Activated CD8-positive, alpha-beta T cell treated with anti-CD3 and anti-CD28 coated beads for 36 hours (primary cell): Measurements from ENCODE around the gene RIN1. TPM values are rescaled to one million over a fixed set of nuclear protein-coding genes. Genes with fewer than 3 reads are reported as not detected.

ENCODE experiments used
- ATAC-seq: fragments of 200-7000 bp; cut with Tn5 transposase; one replicate; pipeline ENCODE4 v1.10.0; 2021; ENCODE audit warnings: mild to moderate bottlenecking, moderate library complexity
- CTCF ChIA-PET: fragments of 350-600 bp; sonication (Branson Sonifier 250); formaldehyde crosslinking; loops from one replicate; lab custom pipeline; 2021; ENCODE audit warnings: antibody characterized with exemption; lab: Charles Lee
- POLR2A ChIA-PET: fragments of 350-600 bp; sonication (Branson Sonifier 250); formaldehyde crosslinking; loops from one replicate; lab custom pipeline; 2021; ENCODE audit warnings: antibody characterized with exemption; lab: Charles Lee
- DNase-seq: peaks from one replicate; pipeline ENCODE4 v3.0.0-alpha.2; 2020
- H3K27ac Mint-ChIP-seq: one replicate; pipeline ENCODE4 v1.8.0; 2021; ENCODE audit warnings: mild to moderate bottlenecking, mixed read lengths
- H3K27me3 Mint-ChIP-seq: one replicate; pipeline ENCODE4 v1.8.0; 2021; ENCODE audit warnings: mixed read lengths
- H3K36me3 Mint-ChIP-seq: one replicate; pipeline ENCODE4 v1.8.0; 2021; ENCODE audit warnings: low read depth, mixed read lengths
- H3K4me1 Mint-ChIP-seq: one replicate; pipeline ENCODE4 v1.8.0; 2021; ENCODE audit warnings: low read depth, mixed read lengths
- H3K4me3 Mint-ChIP-seq: one replicate; pipeline ENCODE4 v1.8.0; 2021; ENCODE audit warnings: mild to moderate bottlenecking, moderate library complexity, mixed read lengths
- H3K9me3 Mint-ChIP-seq: one replicate; pipeline ENCODE4 v1.8.0; 2021; ENCODE audit warnings: mixed read lengths
- intact Hi-C: fragments of 100-400 bp; cut with micrococcal nuclease; formaldehyde crosslinking; loops from one replicate; pipeline ENCODE4 v1.10.0; 2022
- total RNA-seq, 2 experiments: library from RNA; stranded (reverse); gene quantifications; one replicate each; pipeline ENCODE4 v1.2.3, GENCODE V29; 2021
- TF ChIP-seq, protein P1 (sequence below): fragments of 200-600 bp; IDR thresholded peaks from one replicate; pipeline ENCODE4 v1.8.0; 2022; ENCODE audit warnings: antibody characterized with exemption, mild to moderate bottlenecking

RIN1 gene
- total RNA-seq, 2 experiments from 2014 or later, result 1.1 to 1.6 TPM

DNA sequence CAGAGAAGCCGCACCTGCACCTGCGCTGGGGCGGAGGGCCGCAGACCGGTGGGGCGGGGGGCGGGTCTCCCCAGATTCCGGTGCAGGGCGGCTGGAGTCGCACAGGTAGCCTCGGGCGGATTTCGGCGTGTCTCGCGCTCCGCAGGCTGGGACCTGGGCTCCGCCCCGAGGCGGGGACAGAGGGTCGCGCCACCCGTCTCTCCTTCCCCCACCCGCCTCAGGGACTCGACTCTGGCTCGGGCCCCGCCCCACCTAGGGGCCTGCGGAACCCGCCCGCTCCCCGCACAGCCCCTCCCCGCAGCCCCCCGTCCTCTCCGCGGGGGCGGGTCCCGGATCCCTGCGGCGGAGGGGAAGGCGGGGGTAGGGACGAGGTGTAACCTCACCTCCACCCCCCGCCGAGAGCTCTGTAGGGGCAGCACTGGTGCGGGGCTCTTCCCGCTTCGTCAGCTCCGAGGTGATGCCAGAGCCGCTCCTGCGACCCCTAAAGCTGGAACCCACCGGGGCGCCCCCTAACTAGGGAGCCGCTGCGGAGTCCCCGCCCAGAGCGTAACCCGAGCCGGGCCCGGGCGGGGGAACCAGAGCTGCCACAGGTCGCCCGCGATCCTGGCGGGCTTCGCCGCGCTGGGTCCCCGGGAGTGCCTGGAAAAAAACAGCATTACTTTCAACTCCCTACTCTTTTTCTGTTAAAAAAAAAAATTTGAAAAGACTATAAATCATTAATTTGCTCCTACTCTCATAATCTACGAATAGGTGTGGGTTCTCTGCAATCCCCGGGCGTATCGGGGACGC, 35.6 kb upstream of the RIN1 start, which contains the start of gene SLC29A2:
Gene SLC29A2 (minus strand): TSS at position 134 of the 789 bp plus-strand sequence. CDS start 169 bp downstream, outside the sequence.
- ATAC-seq, result peak; percentile 91
- H3K36me3 Mint-ChIP-seq, result peaks cover 13% of the 10 kb centered on the region
- CTCF ChIA-PET, result interaction anchor here (0.8 to 10.5 kb wide), 6 partner anchors 9 to 60 kb away, joined by 3 to 84 read pairs (median 6); no protein-coding TSS in a partner anchor

DNA sequence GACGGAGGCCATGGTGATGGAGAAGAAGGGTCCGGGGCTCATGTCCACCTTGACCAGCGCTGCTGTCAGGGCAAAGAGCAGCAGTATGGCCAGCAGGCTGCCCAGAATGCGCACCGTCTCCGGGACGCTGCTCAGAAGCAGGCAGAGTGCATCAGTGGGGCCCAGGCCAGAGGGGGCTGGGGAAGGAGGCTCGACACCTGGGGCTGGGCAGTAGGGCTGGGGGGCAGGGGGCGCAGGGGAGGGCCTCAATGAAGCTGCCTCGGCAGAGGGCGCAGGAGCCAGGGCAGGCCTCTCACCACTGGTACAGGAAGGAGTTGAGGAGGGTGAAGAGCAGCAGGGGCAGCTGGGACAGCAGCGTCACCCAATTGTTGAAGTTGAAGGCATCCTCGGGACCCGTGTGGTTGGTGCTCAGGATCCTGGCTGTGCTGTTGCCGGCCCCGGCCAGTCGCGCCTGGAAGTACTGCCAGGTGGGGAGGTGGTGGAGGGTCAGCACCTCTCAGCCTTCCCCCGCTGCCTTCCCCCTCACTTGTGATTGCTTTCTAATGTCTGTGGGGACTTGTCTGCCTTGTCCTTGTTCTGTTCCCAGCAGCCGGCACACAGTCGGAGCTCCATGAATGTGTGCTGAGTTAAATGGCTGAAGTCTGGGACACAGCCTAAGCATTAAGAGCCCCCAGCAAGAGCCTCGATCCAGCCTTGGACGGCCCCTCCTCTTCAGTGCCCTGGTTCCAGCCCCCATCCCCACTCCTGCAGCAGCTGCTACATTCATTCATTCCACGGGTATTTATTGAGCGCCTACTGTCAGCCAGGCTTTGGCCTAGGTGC, 33.0 kb upstream of the RIN1 start:
- H3K27me3 Mint-ChIP-seq, result no peaks in the 10 kb centered on the region
- H3K9me3 Mint-ChIP-seq, result no peaks in the 10 kb centered on the region
- H3K27ac Mint-ChIP-seq, result peak overlapping the region; percentile 24
- peaks cover 24% of the 10 kb centered on the region for H3K4me1 Mint-ChIP-seq
- ATAC-seq, result no peak
- peak overlapping the region; percentile 85 for H3K4me3 Mint-ChIP-seq
- intact Hi-C loops, result no loop called here
- CTCF ChIA-PET, result interaction anchor here (0.8 to 10.5 kb wide), 4 partner anchors 16 to 71 kb away, joined by 3 to 84 read pairs (median 3); no protein-coding TSS in a partner anchor
- H3K36me3 Mint-ChIP-seq, result peaks cover 15% of the 10 kb centered on the region
- TF ChIP-seq, protein P1, sequence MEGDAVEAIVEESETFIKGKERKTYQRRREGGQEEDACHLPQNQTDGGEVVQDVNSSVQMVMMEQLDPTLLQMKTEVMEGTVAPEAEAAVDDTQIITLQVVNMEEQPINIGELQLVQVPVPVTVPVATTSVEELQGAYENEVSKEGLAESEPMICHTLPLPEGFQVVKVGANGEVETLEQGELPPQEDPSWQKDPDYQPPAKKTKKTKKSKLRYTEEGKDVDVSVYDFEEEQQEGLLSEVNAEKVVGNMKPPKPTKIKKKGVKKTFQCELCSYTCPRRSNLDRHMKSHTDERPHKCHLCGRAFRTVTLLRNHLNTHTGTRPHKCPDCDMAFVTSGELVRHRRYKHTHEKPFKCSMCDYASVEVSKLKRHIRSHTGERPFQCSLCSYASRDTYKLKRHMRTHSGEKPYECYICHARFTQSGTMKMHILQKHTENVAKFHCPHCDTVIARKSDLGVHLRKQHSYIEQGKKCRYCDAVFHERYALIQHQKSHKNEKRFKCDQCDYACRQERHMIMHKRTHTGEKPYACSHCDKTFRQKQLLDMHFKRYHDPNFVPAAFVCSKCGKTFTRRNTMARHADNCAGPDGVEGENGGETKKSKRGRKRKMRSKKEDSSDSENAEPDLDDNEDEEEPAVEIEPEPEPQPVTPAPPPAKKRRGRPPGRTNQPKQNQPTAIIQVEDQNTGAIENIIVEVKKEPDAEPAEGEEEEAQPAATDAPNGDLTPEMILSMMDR, result no peak
- no peak for DNase-seq
- POLR2A ChIA-PET, result interaction anchor here (1.0 to 1.1 kb wide), 2 partner anchors 11 to 52 kb away, joined by 3 to 5 read pairs; partner anchors contain the start of gene NPAS4

More for the DNA sequence above, 35.6 kb upstream of the RIN1 start, which contains the start of gene SLC29A2:
- H3K4me3 Mint-ChIP-seq, result peak within 1 kb of the TSS; percentile 85
- intact Hi-C loops, result no loop called here
- H3K4me1 Mint-ChIP-seq, result peaks cover 24% of the 10 kb centered on the region
- H3K27me3 Mint-ChIP-seq, result no peaks in the 10 kb centered on the region
- POLR2A ChIA-PET, result interaction anchor here (0.7 to 2.4 kb wide), 11 partner anchors 10 to 356 kb away, joined by 3 to 11 read pairs (median 4); partner anchors contain the start of genes B4GAT1, RIN1 and YIF1A
- TF ChIP-seq, protein P1, result no peak
- no peaks in the 10 kb centered on the region for H3K9me3 Mint-ChIP-seq
- H3K27ac Mint-ChIP-seq, result peak within 1 kb of the TSS; percentile 90
- DNase-seq, result peak; percentile 91

DNA sequence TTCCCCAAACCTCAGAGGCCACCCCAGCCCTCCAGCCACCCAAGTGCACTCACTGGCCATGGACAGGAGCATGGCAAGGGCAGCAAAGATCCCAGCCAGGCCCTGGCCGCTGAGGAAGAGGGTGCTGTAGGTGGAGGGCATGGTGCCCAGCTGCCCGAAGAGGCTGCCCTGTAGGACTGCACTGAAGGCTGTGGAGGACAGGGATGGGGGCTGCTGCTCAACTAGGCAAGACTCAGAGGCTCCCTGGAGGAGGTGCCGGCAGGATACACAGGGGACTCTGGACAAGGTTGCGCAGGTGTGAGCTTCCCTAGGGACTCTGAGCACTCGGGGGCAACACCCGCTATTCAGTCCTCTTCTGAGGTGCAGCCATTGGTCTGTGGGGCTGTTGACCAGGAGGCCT, 32.2 kb upstream of the RIN1 start:
- Mint-ChIP-seq H3K9me3 (no peaks in the 10 kb centered on the region), H3K27me3 (no peaks in the 10 kb centered on the region), H3K4me3 (no peak overlapping the region), H3K4me1 (peaks cover 24% of the 10 kb centered on the region), H3K36me3 (peaks cover 18% of the 10 kb centered on the region), H3K27ac (no peak overlapping the region)
- TF ChIP-seq, protein P1, result no peak
- DNase-seq (no peak), ATAC-seq (no peak)
- CTCF ChIA-PET, result interaction anchor here (1.3 to 10.5 kb wide), 3 partner anchors 17 to 57 kb away, joined by 3 to 84 read pairs (median 11); no protein-coding TSS in a partner anchor
- intact Hi-C loops, result no loop called here
- POLR2A ChIA-PET, result interaction anchor here (0.9 kb wide), 1 partner anchor 13 kb away, joined by 3 read pairs; no protein-coding TSS in a partner anchor

DNA sequence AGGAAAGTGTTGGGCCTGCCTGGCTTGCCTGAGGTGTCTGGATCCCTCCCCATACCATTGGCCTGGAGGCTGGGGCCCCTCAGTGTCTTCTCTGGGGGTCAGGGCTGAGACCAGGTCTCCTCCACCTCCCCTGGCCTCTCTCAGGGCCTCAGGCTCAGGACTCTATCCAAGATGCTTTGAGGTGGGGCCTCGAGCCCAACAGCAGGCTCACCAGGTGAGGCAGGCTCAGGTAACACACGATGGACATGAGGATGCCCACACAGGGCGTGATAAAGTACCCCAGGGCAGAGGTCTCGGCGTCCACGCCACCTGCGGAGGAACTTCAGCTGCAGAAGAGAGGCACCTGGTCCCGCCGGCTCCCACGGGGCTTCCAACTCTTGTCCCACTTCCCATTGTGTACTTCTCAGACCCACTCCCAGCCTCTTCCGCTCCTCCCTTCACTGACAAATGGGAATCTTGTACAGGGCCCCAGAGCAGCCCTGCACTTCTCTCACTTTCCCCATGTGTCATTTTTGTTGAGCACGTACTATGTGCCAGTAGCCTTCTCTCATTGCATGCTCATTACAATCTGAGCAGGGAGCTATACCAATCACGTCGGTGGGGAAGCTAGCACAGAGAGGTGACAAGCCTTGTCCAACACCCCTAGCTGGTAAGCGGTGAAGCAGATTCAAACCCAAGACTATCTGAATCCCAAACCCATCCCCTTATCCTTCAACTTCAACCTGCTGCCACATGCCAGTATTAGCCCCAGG, 31.5 kb upstream of the RIN1 start:
- Mint-ChIP-seq H3K9me3 (no peaks in the 10 kb centered on the region), H3K36me3 (peaks cover 18% of the 10 kb centered on the region), H3K4me1 (peaks cover 20% of the 10 kb centered on the region), H3K27me3 (no peaks in the 10 kb centered on the region), H3K27ac (no peak overlapping the region), H3K4me3 (no peak overlapping the region)
- TF ChIP-seq, protein P1, result no peak
- DNase-seq (no peak), ATAC-seq (no peak)
- ChIA-PET CTCF (interaction anchor here (1.3 to 10.5 kb wide), 6 partner anchors 12 to 56 kb away, joined by 3 to 84 read pairs (median 10); no protein-coding TSS in a partner anchor), POLR2A (interaction anchor here (0.7 to 1.0 kb wide), 3 partner anchors 9 to 12 kb away, joined by 3 read pairs; no protein-coding TSS in a partner anchor)
- intact Hi-C loops, result no loop called here
